ENCODE measurements around the gene HEATR1. TPM values are rescaled to one million over a fixed set of nuclear protein-coding genes. Genes with fewer than 3 reads are reported as not detected.

HEATR1 gene
- total RNA-seq, 1 experiment from 2014 or later, result 66.5 TPM

GRCh38 chr1:236550961-236551851 is 53.1 kb downstream of the HEATR1 start:
- POLR2A ChIA-PET, result no interaction called here
- TF ChIP-seq REST (IDR thresholded peaks at IDR 0.05; ENCODE audit: insufficient read depth in 1 of 2, low read depth in 2 of 2, low read length in 1 of 2) (no peak), POLR2AphosphoS5 (IDR thresholded peaks at IDR 0.05; ENCODE audit: low read depth, low read length) (peak; percentile 1; the same call in 1 of the 2 replicates)
- peaks cover 30% of the 10 kb centered on the region for H3K4me1 ChIP-seq (ENCODE audit: control insufficient read depth, insufficient read depth, low read length)
- no peak overlapping the region for H3K4me3 ChIP-seq (ENCODE audit: low read depth in 2 of 2, low read length in 2 of 2)
- CTCF ChIA-PET, result no interaction called here
- H3K27me3 ChIP-seq (ENCODE audit: control insufficient read depth, insufficient read depth, low read length), result no peaks in the 10 kb centered on the region
- TSS peak; percentile 3 for BruUV-seq (replicated peaks)
- H3K36me3 ChIP-seq (ENCODE audit: control insufficient read depth, insufficient read depth, low read length), result peaks cover 72% of the 10 kb centered on the region
- intact Hi-C loops (cut with micrococcal nuclease; ENCODE audit: unreplicated experiment), result no loop called here
- H3K27ac ChIP-seq (ENCODE audit: low read length), result peak overlapping the region; percentile 77
- H3K9me3 ChIP-seq (ENCODE audit: control insufficient read depth, insufficient read depth, low read depth, low read length), result no peaks in the 10 kb centered on the region
- in situ Hi-C loops (cut with HindIII; ENCODE audit: low pct_unique_long_range_greater_than_20kb, low sequenced_read_pairs), result no loop called here
- DNase-seq (ENCODE audit: low read depth, low spot score) (no peak), ATAC-seq (no peak)

- in situ Hi-C loops (cut with HindIII; ENCODE audit: low pct_unique_long_range_greater_than_20kb, low sequenced_read_pairs), result no loop called here
- BruUV-seq (replicated peaks), result no TSS peak
- no peaks in the 10 kb centered on the region for H3K9me3 ChIP-seq (ENCODE audit: control insufficient read depth, insufficient read depth, low read depth, low read length)
- ATAC-seq (no peak), DNase-seq (ENCODE audit: low read depth, low spot score) (no peak)
- H3K27ac ChIP-seq (ENCODE audit: low read length), result peak overlapping the region; percentile 77
- ChIA-PET CTCF (no interaction called here), POLR2A (interaction anchor here (0.5 kb wide), 1 partner anchor 14 kb away, joined by 7 read pairs; no protein-coding TSS in a partner anchor)
- TF ChIP-seq POLR2AphosphoS5 (IDR thresholded peaks at IDR 0.05; ENCODE audit: low read depth, low read length) (no peak), CTCF (IDR thresholded peaks at IDR 0.05) (no peak), TCF7L2 (IDR thresholded peaks at IDR 0.05; ENCODE audit: low read depth, low read length) (no peak), REST (IDR thresholded peaks at IDR 0.05; ENCODE audit: insufficient read depth in 1 of 2, low read depth in 2 of 2, low read length in 1 of 2) (no peak), SIN3A (IDR thresholded peaks at IDR 0.05; ENCODE audit: borderline replicate concordance, insufficient read depth, low read depth, low read length) (no peak)
- no peak overlapping the region for H3K4me3 ChIP-seq (ENCODE audit: low read depth in 2 of 2, low read length in 2 of 2)
- H3K4me1 ChIP-seq (ENCODE audit: control insufficient read depth, insufficient read depth, low read length), result peaks cover 44% of the 10 kb centered on the region
- intact Hi-C loops (cut with micrococcal nuclease; ENCODE audit: unreplicated experiment), result no loop called here
- peaks cover 72% of the 10 kb centered on the region for H3K36me3 ChIP-seq (ENCODE audit: control insufficient read depth, insufficient read depth, low read length)
- H3K27me3 ChIP-seq (ENCODE audit: control insufficient read depth, insufficient read depth, low read length), result no peaks in the 10 kb centered on the region
Observed at GRCh38 chr1:236548452-236548851, 55.9 kb downstream of the HEATR1 start.
